PC-3 (cell line): Measurements from ENCODE around the gene PTGS1.

Source experiments
- CTCF ChIP-seq: fragments of 300-600 bp; sonication (generic); conservative IDR thresholded peaks from 2 replicates; pipeline ENCODE4 v1.5.1; 2017; ENCODE audit warnings: antibody characterized with exemption, low read depth, mild to moderate bottlenecking, low read length
- EZH2 ChIP-seq: fragments of 300-600 bp; sonication (generic); IDR thresholded peaks from one replicate; pipeline ENCODE4 v1.6.1; 2017; ENCODE audit warnings: antibody characterized with exemption, mild to moderate bottlenecking, low read length; ENCODE audit not compliant: unreplicated experiment
- EZH2phosphoT487 ChIP-seq: fragments of 300-600 bp; sonication (generic); IDR thresholded peaks from 2 replicates; pipeline ENCODE4 v1.6.1; 2018; ENCODE audit warnings: mild to moderate bottlenecking, antibody characterized with exemption, low read length, borderline replicate concordance

GRCh38 chr9:122360891-122361290 lies 9.9 kb upstream of the PTGS1 start:
- TF ChIP-seq CTCF (no peak), EZH2 (no peak), EZH2phosphoT487 (no peak)
